Stimulated activated CD4-positive, alpha-beta T cell treated with anti-CD3 and anti-CD28 coated beads, Interleukin-2, amount 100 ng/mL, for 24 hours (primary cell): ENCODE results near the gene SLC38A11.
"Not testable (repeated sequence)": the region's sequence is repeated elsewhere in the genome, so short reads cannot be mapped to it uniquely, and the experiment has no call there.

ENCODE experiments used
- DNase-seq, 2 donors: peaks; one replicate each; pipeline ENCODE4 v3.0.0-alpha.2; 2020

The SLC38A11 gene

DNA sequence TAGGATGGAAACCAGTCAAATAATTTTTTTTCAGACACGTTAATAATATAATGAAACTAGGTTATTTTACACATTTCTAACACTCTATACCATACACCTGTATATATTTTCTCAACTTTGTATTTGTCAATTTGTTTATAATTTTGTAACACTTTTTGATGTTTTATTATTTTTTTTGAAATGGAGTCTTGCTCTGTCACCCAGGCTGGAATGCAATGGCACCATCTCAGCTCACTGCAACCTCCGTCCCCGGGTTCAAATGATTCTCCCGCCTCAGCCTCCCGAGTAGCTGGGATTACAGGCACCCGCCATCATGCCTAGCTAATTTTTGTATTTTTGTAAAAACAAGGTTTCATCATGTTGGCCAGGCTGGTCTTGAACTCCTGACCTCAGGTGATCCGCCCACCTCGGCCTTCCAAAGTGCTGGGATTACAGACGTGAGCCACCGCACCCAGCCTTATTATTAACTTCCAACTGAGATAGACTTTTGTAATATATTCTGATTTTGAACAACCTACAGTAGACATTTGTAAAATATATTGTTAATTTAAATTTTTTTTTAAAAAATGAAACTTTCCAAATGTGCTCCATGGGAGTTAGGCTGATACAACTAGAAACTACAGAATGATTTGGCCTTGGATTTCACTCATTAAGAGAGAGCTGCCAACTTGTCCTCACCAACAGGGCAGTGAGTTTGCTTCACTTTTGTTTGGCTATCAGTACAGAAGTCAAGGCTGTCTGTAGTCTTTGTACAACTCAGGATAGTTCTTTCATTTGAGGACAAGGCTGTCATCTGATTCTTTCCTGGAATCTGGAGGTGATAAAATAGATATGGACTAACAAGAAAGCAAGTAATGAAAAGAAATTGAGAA, 79.8 kb downstream of the SLC38A11 start:
- DNase-seq = no peak

DNA sequence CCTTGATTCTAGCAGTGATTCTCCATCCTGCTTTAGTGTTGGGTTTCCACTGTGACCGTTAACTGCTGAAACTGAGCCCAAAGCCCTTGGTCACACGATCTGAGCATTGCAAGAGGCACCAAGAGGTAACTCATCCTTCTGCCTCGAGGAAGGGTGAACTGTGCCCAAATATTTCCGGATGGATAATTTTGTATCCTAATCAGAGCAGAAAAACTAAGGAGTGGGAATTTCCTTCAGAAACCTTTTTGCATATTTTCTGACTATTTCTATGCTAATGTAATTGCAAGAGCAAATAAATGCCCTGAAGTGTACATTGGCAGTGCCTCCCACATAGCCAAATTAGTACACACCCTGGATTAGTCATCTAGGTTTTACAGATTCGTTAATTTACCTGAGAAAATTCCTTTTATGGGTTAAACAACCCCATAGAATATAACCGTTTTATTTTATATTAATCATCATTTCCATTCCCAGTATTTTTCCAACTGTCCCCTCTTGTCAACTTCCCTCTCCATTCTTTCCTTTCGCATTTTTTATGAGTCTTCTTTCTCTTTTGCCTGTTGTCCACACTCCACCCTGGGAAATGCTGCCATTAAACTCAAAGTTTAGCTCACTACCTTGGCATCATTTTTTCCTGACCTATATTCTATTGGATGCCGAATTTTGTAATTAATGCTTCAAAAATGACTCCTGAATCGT, 82.0 kb downstream of the SLC38A11 start:
- no peak for DNase-seq

DNA sequence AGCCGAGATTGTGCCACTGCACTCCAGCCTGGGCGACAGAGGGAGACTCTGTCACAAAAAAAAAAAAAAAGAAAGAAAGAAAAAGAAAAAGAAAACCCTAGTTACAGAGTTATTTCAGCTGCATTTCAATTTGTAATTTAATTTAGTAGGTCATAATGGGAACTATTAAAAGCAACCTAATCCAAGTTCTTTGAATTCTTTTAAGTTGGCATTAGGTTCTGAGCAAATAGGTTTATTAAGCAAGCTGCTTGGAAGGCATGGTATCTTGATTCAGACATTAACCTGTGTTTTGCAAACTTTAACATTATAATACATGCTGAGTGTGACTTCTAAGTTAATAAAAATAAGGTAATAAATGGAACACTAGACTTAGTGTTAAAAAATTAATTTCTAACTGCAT, 83.9 kb downstream of the SLC38A11 start:
- DNase-seq = no peak

DNA sequence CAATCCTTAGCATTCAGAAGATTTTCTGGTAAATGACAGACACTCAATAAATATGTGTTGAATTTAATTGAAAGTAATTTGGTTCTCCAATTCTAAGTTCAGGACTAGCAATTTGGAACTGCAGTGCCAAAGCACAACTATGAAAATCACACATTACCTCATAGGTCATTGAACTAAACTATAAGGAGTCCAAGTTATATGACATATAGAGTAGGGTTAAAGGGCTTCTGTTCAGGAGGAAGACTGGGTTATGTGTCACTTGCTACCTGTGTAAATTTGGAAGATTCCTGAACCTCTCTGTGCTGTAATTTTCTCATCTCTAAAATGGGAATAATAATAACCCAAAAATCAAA, 85.9 kb downstream of the SLC38A11 start:
- no peak for DNase-seq

DNA sequence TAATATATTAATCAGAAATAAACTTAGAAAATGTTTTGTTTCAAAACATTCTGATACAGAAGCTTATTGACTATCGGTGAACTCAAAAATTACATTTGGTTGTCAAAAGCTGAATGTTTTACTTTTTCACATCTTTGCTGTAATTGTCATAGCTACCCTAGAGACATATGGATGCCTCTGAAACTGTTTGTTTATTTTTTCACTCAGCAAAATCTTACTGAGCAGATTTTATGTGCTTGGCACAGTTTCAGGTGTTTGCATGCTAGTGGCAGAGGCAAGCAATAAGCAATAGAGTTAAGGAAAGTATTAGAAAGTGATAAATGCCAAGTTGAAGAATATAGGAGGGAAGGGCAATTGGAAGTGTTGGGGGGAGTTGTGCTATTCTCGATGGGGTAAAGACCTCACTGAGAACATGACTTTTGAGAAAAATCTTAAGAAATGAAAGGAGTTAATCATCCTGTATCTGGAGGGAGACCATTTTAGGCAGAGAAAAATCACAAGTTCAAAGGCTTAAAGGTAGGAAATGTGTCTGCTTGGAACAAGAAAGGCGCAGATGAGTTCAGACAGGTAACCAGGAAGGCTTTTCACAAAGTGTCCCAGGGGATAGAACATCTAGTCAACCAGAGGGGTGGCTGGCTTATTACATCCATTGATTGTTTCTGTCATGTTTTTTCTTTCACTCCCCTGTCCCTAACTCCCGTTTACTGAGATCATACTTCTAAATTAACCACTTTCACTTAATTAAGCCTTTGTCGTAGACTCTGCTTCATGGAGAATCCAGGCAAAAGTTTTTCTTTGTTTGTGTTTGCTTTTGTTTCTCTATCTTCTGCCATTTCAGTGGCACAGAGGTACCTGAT, 86.5 kb downstream of the SLC38A11 start:
- DNase-seq = no peak

DNA sequence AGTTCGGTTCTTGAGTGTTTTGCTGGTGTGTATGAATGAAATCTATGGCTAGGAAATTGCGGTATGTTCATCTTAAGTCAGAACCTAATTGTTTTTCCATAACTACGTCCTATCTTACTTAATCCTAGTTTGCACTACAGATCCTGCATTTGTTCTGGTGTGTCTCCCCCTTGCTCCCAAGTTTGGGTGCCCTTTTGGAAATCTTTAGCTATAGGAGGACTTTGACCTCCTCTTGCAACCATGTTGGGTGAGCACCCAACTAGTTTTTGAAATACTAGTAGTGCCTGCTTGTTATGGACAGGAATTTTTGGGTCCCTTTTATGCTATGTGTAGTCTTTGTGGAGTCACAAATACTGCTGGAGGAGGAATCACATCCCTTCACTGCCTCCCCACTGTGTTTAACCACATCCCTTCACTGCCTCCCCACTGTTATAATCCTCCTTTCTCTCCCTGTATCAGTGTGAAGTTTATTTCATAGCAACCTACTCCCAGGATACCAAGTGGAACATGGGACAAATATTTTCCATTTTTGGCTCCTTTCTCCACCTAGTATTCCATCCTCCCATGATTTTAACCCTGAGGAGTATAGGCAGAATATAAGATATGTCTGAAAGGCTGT, 87.4 kb downstream of the SLC38A11 start:
- no peak for DNase-seq

DNA sequence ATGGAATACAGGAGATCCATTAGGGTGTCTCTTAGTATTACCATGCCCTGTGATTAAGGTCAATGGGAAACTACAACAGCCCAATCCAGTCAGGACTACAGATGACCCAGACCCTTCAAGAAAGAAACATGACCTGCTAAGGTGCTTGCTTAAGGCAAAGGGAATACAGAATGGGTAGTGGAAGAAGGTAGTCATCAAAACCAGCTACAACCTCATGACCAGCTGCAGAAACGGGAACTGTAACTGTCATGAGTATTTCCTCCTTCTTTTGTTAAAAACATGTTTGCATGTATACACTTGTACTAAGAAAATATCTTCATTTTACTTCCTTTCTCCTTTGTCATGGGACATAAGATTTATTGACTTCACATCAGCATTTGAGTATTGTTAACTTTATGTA, 88.9 kb downstream of the SLC38A11 start:
- DNase-seq = not testable (repeated sequence)

DNA sequence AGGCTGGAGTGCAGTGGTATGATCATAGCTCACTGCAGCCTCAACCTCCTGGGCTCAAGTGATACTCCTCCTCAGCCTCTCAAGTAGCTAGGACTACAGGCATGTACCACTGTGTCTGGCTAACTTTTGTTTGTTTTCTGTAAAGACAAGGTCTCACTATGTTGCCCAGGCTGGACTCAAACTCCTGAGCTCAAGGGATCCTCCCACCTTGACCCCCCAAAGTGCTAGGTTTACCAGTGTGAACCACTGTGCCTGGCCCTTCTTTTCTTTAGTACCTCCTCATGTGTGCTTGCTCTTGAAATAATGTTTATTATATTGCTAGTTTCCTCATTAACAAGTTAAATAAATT, 94.7 kb downstream of the SLC38A11 start:
- no peak for DNase-seq

DNA sequence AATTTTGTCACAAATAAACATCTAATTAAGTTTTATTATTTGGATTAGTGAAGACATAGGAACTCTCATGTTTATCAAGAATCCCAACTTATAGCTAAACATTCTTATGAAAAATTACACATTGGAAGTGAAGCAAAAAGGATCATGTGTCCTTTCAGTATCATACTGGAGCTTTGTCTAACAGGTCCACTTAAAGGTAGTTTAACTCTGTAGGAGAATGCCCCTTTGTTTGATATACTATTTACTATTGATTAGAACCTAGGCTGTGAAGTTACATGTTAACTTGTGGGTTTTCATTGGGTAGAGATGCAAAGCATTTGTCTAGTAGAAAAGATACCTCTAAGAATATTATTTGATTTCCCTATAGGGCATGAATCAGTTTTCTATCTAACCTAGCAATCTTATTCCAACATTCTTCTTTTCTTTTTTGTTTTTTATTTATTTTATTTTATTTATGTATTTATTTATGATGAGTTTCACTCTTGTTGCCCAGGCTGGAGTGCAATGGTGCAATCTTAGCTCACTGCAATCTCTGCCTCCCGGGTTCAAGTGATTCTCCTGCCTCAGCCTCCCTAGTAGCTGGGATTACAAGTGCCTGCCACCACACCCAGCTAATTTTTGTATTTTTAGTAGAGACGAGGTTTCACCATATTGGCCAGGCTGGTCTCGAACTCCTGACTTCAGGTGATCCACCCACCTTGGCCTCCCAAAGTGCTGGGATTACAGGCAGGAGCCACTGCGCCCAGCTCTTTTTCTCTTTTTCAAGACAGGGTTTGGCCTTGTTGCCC, 95.2 kb downstream of the SLC38A11 start:
- DNase-seq = not testable (repeated sequence)

DNA sequence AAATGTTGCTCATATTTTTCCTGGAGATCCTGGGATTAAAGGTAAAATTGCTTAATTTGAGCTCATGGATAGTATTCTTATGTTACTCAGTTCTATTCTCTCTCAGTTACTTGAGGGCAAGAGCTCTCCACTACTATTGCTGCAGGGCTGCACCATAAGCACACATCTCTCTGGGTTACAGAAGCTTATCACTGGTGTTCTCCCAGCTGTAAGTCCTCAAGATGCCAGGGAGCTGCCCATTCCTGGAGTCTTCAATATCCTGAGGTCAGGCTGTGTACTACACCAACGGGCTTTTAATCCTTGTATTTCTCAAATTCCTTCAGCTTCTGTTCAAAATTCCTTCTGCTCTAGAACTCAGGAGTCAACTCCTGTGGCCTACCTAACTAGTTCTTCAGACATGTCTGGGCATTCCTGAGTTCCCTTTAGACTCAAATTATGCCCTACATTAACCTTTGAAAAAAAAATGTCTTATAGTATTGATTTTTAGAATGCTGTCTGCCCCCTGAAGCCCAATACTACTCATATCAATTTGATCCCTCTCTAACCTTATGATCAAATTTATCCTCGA, 96.0 kb downstream of the SLC38A11 start:
- no peak for DNase-seq

DNA sequence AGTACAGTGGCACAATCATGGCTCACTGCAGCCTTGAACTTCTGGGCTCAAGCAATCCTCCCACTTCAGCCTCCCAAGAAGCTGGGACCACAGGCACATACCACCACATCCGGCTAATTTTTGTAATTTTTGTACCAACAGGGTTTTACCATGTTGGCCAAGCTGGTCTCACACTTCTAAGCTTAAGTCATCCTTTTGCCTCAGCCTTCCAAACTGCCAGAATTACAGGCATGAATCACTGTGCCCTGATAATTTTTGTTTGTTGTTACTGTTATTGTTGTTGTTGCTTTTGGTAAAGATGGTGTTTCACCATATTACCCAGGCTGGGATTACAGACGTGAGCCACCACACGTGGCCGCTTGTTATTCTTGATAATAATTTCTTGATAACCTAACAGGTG, 103.2 kb downstream of the SLC38A11 start:
- DNase-seq = no peak

DNA sequence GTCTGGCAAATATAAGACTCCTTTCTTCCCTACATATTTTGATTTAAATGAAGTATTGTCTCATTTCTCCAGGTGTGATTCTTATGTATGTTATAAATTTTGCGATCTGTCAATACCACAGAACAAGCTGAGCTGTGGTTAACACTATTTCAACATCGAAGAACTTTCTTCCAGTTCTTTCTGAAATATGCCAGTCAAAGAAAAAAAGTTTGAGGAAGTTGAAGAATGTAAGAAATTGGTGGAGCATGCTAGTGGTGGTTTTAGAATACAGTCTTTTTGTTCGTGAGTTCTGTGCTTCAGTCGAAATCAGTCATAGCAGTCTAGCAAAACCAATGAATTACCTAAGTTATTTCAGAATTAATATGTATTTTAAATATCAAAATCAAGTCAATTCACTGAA, 105.1 kb downstream of the SLC38A11 start:
- no peak for DNase-seq

DNA sequence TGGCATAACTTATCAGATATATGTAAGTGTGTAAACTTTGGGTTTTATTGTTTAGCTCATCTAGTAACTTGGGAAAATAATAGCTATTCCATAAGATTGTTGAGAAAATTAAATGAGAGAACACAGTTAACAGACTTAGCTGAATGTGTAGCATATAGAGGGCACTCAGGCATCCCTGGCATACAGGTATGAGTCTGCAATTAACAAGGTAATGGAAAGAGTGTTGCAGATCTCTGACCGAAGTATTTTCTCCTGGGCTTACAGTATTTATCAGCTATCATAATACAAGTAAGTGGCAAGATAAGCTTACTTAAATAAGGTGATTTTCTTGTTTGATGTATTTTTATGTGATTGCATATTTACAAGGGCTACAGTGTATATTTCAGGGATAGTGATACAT, 105.8 kb downstream of the SLC38A11 start:
- no peak for DNase-seq

DNA sequence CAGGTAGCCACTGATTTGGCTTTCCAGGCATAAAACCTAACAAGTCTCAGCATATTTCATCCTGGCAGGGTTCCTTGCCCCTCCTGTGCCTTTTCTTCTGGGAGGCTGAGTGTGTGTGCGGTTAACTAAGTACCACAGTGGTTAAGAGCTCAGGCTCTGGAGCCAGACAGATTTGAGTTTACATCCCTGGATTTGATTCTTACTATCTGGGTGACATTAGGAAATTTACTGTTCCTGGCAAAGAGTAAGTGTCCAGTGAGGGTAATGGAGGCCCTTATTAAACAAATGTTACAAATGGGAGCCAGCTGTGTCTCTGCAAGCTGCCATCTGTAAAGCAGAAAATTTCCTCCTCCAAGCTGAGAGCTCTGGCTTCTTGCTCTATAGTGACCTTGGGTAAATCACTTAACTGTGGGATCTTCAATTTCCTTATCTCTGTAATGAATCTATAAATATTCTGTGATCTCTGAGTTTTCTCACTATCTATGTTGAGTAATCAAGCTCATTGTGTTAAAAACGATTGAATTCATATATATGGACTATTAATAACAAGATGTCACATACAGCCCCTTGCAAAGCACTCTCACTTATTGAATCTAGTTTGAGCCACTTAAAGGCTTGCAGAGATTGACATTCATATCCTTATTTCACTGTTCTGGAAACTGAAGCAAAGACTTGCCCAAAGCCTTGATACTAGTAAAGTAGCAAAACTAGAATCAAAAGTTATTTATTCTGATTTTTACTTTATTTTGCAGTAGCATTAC, 107.2 kb downstream of the SLC38A11 start:
- DNase-seq = no peak

DNA sequence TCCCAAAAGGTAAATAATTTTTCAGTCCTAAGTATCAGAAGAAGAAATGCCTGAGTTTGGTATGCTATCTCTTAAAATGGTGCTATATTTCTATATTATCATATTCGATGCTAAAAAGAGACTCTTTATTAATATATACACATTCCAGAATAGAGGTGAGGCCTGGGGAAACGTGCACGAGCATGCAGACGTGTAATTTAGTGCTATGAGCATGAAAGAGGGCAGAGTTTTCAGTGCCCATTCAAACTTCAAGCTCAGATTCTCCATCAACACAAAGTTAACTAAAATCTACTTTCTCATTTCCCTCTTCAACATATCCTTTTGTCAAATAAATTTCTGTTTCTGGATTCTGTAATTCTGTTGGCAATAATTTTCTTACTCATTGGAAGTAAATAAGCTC, 108.0 kb downstream of the SLC38A11 start:
- no peak for DNase-seq

DNA sequence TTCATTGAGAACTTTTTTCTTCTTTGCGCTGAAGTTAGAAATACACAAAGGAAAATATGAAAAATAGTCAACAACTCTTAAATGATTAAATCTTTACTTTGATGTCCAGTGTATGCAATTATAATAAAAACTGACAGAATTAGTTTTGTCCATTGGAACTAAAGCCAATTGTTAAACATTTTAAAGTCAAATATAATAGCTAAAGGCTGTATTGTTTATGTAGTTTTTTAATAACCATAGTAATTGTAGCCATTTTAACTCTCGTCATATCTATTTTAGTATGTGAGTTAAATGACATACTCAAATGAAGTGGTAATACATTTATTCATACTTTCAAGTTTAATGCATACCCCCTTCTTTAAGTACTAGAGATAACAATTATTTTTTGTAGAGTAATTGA, 109.0 kb downstream of the SLC38A11 start:
- no peak for DNase-seq
